GM19452 (cell line): ENCODE results near the gene MPLKIP.
"Not testable (repeated sequence)": the region's sequence is repeated elsewhere in the genome, so short reads cannot be mapped to it uniquely, and the experiment has no call there.

Experiments used
- ATAC-seq: cut with Tn5 transposase; IDR thresholded peaks from one replicate; pipeline ENCODE4 v1.9.1; 2021; ENCODE audit not compliant: unreplicated experiment

The MPLKIP gene

DNA sequence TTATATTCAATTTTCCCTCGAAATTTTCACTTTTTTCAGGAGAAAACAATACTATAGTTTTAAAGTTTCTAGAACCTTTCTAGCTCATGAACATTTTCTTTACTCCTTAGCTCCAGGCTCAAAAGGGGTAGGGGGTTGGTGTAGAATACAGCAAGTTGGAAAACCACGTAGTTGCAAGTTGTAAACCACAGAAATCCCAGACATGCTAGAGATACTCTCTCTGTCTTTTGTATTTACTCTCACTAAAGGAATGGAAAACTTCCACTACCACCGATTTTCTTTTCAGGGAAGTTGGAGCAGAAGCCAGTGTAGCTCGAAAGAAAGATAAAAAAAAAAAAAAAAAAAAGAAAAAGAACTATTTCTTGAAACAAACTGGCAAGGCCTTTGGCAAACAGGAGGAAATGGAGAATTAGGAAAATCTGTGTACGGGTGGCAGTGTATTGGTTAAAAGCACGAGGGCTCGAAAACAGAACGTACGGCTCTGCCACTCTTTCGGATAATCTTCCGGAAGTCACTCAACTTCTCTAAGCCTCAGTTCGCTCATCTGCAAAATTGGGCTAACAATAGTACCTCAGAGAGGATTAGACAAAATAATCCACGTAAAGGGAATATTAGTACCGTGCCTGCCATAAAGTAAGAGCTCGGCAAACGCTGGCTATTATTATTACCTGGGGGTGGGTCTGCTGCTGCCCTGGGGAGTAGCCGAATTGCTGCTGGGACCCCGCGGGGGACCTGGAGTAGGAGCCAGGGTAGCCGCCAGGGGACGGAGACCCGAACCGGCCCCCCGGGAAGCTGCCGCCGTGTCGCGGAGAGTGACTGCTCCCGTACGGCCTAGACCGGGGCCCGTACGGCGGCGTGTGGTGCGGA is 628 bp downstream of the MPLKIP start:
- ATAC-seq, result peak; percentile 2

DNA sequence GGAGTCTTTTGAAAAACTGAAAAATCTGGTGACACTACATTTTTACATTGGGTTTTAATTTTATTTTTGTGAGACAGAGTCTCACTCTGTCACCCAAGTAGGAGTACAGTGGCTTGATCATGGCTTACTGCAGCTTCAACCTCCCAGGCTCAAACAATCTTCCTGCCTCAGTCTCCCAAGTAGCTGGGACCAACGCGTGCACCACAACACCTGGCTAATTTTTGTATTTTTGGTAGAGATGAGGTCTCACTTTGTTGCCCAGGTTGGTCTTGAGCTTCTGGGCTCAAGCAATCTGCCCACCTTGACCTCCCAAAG is 11.5 kb downstream of the MPLKIP start:
- no peak for ATAC-seq

DNA sequence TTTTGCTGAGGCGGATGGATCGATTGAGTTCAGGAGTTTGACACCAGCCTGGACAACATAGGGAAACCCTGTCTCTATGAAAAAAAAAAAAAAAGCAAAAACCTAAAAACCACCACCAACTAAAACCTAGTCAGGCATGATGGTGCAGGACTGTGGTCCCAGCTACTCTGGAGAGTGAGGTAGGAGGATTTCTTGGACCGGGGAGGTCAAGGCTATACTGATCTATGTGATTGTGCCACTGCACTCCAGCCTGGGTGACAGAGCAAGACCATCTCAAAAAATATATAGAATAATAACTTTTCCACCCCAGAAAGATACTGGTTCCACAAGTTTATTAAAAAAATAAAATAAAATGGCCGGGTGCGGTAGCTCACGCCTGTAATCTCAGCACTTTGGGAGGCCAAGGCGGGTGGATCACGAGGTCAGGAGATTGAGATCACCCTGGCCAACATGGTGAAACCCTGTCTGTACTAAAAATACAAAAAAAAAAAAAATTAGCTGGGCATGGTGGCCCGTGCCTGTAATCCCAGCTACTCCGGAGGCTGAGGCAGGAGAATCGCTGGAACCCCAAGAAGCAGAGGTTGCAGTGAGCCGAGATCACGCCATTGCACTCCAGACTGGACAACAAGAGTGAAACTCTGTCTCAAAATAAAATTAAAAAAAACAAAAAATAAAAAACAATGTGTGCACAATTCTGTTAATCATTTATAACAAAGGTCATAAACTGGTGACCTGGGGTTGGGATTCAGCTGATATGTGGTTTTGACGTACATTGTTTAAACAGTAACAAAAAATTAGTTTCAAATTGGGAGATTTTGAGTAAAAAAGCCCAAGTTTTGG is 12.1 kb downstream of the MPLKIP start:
- ATAC-seq, result not testable (repeated sequence)

DNA sequence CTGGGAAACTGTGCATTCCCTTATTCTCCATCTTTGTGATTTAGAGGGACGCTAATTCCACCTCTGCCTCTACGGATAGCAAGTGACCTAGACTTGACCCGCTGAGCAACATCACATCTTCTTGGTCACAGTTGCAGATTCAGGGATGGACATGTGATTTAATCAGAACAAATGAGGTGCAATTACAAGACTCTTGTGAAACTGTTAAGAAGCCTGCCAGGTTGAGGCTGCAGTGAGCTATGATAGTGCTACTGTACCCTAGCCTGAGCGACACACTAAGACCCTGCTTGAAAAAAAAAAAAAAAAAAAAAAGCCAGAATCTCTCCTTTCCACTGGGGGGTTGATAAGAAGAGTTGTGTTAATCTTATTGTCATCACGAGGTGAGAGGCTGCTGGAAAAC is 14.4 kb downstream of the MPLKIP start:
- no peak for ATAC-seq

DNA sequence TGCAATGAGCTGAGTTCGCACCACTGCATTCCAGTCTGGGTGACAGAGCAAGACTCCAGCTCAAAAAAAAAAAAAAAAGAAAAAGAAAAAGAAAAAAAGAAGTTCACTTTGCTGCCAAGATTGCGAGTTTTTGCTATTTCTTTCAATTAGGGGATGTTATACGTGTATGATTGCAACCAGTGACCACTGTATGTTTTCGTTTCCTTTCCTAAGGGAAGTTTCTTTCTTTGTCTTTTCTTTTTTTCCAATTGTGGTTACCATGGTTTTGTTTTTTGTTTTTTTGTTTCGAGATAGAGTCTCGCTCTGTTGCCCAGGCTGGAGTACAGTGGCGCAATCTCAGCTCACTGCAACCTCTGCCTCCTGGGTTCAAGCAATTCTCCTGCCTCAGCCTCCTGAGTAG is 16.2 kb downstream of the MPLKIP start:
- ATAC-seq, result not testable (repeated sequence)

DNA sequence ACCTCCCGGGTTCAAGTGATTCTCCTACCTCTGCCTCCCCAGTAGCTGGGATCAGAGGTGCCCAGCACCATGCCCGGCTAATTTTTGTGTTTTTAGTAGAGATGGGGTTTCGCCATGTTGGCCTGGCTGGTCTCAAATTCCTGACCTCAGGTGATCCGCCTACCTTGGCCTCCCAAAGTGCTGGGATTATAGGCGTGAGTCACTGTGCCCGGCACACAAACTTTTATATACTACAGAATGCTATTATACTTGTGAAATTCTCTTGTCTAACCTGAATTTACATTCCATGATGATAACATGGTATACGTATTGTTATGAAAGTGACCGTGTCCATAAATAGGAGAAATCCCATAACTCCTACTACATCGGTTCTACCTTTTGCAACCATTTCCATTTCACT is 17.2 kb downstream of the MPLKIP start:
- ATAC-seq, result not testable (repeated sequence)

DNA sequence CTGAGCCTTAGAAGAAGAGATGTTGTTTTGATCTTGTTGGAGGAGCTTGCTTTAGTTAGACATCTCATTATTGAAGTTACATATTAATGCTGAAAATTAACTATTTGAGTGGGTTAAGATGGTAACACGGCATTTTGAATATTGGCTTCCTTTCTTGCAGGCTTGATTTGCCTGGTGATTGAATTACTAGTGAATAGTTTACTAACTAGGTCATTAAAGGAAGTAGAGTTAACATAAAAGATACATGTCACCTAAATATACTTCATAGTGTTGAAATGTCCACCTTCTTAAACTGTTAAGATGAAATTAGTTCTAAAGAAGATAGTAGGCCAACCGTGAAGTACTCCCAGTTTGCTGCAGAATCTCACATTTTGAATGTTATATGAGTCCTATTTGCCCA is 18.5 kb downstream of the MPLKIP start:
- ATAC-seq, result no peak

DNA sequence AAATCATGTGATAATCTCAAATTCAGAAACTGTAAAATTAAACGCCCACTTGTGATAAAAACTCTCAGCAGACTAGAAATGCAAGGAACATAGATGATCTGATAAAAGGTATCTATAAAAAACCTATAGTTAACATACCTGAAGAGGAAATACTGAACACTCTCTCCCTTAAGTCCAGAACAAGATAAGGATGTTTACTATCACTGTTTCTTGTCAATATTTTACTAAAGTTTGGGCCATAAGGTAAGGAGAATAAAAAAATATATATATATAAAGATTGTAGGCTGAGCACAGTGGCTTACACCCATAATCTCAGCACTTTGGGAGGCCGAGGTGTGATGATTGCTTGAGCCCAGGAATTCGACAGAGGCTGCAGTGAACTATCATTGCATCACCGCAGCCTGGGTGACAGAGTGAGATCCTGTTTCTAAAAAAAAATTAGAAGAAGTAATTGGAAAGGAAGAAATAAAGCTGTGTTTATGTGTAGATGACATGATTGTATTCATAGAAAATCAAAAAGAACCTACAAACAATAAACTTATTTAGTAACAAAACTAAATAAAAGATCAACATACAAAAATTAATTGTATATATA is 28.4 kb downstream of the MPLKIP start:
- no peak for ATAC-seq

DNA sequence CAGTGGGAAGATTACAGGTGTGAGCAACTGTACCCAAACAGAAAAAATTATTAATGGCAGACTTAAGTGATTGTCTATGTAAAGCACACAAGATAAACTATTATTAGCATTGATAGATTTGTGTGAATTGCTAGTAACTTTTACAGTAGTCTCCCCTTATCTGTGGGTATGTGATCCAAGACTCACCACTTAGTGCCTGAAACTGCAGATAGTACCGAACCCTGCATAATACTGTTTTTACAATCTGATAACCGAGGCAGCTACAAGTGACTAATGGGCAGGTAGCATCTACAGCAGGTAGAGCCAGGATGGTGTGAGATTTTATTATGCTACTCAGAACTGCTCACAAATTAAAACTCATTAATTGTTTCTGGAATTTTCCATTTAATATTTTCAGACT is 31.5 kb downstream of the MPLKIP start:
- no peak for ATAC-seq

DNA sequence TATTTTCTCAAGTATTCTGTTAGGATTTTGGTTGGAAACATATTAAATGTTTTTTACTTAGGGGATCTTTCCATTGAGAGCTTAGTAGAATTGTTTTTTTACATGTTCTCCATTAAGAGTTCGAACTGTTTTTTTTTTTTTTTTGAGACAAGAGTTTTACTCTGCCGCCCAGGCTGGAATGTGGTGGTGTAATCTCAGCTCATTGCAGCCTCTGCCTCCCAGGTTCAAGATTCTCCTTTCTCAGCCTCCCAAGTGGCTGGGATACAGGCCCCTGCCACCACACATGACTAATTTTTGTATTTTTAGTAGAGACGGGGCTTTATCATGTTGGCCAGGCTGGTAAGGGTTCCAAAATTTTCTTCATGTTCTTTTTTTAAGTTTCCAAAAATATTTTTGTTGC is 33.2 kb downstream of the MPLKIP start:
- ATAC-seq, result no peak

DNA sequence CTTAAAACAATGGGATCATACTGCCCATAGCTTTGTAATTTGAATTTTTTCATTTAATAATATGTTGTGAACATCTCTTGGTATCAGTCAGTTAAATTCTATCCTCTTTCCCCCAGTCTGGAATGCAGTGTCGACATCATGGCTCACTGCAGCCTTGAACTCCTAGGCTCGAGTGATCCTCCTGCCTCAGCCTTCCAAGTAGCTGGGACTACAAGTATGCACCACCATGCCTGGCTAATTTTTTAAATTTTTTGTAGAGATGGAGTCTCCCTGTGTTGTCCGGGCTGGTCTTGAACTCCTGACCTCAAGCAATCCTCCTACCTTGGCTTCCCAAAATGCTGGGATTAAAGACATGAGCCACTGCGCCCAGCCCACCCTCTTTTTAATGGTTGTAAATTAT is 34.6 kb downstream of the MPLKIP start:
- ATAC-seq, result no peak

DNA sequence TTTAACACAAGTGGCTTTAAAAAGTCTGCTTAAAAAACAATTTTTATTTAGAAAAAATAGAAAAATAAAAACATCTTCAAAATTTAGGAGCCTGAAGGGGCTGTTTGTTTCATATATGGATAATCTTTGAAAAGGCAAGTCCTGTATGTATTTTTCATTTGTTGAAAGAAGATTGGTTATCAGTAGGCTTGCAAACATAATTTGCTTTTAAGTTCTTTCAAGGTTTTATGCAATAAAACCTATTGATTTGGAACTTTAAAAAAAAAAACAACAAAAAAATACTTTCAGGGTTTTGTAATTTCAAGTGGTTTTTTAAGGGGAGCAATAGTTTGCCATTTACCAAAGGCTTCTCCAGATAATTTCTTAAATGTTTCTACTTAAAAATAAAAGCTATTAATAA is 35.6 kb downstream of the MPLKIP start:
- no peak for ATAC-seq

DNA sequence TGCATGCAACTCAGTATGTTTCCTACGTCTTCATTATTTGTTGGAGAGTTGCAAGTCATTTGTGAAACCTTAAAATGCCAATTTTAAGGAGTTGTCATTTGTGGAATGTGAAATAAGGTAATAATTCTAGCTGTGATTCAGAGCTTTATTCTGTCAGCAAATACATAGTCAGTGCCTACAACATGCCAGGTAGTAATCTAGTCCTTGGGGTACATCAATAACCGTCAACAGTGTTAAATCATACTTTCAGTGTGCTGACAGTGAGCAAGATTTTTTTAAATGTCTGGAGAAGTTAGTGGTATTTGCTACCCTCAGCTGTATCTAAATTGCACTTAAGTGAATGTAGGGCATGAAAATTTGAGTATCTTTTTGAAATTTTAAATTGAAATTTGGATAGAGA is 36.7 kb downstream of the MPLKIP start:
- ATAC-seq, result no peak

DNA sequence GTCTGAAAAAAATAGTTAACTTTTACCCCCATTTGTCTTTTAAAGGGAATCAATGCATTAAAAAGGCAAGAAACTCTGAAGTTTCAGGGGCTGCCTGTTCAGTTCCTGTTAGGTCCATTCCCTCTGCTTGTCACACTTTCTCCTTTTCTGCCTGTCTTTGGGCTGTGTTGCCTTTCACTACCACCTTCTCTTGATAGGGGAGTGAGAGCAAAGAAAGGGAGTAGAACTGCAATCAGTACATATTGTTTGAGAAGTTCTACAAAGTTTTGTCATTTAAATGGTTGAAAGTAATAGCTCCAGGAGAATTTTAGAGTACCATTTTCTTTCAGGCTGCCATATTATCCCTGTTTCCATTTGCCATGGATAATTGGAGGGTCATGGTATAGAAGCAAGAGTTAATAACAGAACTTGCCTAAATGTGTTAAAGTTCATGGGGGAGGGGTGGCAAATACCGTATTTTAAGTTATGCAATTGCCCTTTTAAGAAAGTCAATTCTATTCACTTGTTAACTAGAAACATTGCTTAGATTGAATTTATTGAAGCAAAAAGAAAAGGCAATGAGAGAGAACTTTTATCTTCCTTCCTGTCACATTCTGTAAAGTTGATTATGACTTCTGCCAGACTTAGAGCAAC is 38.6 kb downstream of the MPLKIP start:
- no peak for ATAC-seq

DNA sequence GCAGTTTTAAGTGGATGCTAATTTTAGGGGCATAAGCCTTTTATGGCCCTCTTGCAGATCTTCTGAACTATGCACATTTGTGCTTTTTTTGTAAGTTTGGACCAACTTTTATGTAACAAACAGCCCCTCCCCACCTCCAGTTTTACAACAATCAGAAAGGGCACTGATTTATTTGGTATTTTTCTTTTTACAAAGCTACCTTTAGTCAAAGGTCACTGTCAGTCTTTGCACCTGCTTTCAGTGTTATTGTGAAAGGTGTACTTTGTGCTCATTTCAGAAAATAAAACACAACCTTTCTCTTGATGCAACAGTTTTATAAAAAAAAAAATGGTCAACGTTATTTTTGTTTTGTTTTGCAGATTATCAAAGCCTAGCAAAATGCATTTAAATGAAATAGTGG is 39.2 kb downstream of the MPLKIP start:
- ATAC-seq, result no peak

DNA sequence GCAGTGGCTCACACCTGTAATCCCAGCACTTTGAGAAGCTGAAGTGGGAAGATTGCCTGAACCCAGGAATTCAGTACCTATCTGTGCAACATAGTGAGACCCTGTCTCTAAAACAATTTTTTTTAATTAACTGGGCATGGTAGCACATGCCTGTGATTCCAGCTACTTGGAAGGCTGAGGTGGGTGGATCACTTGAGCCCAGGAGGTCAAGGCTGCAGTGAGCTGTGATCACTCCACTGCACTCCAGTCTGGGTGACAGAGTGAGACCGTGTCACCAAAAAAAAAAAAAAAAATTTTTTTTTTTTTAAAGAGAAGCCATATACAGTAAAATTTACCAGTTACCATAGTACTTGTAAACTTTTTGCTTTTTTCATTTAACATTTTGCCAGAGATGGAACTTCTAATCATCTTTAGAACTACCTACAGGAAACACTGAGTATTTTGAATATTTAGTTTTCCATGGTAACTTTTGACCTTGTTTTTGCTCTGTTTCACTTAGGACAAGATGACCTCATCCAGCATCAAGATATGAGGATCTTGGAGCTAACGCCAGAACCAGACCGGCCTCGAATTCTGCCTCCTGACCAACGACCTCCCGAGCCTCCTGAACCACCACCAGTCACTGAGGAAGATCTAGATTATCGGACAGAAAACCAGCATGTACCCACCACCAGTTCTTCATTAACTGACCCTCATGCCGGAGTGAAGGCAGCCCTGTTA is 40.6 kb downstream of the MPLKIP start:
- ATAC-seq, result no peak

DNA sequence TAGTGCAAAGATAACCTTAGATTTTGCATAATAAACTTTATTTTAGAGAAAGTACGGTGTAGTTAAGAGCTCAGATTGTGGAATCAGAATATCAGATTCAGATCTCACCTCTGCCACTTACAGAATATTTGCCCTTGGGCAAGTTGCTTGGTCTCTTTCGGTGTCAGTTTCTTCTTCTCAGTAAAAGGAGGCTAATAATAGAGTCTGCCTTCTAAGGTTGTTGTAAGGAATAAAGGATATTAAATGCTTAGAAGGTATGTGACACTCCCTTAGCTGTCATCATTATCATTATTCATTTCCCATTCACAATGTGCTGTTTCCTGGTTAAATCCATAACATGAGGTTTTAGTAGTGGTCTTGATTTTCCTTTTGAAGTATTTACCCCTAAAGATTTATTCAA is 42.2 kb downstream of the MPLKIP start:
- no peak for ATAC-seq

DNA sequence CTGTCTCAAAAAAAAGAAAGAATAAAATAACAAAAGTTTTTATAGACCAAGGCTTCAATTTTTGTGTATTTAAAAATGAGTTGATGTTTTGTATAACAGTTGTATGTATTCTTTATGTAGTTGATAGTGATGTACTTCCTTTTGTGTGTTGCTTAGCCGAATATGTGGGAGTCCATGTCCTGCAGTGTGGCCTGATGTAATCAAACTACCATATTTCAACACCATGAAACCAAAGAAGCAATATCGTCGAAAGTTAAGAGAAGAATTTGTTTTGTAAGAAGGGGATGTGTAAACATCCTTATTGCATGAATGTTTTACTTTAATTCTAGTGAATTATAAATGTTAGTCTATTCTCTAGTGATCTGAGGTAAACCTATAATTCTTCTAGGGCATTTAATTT is 56.6 kb downstream of the MPLKIP start:
- ATAC-seq, result no peak
